ENCODE results near the gene KCNE1. TPM values are rescaled to one million over a fixed set of nuclear protein-coding genes. Genes with fewer than 3 reads are reported as not detected.
A peak's percentile ranks its signal among the peaks of the same experiment; 100 is the strongest.

Gene KCNE1
- total and polyA plus RNA-seq, 2 of the 13 experiments (the other 11 are each of a cell fraction or from before 2014, with no cell fraction given), result 0.35 TPM; not detected in 1

GRCh38 chr21:34545079-34545884 lies 33.3 kb upstream of the KCNE1 start (continued):
- TF ChIP-seq ZNF639 (CRISPR knock-in tag; conservative IDR thresholded peaks at IDR 0.05) (no peak), ZNF160 (CRISPR knock-in tag; IDR thresholded peaks at IDR 0.05) (no peak), POLR2G (IDR thresholded peaks at IDR 0.05; ENCODE audit: low read depth, low read length) (0 out of 2 replicates have a peak, but pooled peaks have one; percentile 21), SRF (IDR thresholded peaks at IDR 0.05; ENCODE audit: low read depth, low read length) (no peak), ZFP90 (CRISPR knock-in tag; IDR thresholded peaks at IDR 0.05; ENCODE audit: borderline replicate concordance) (no peak), PCBP1 (IDR thresholded peaks at IDR 0.05; ENCODE audit: borderline replicate concordance, low read depth, low read length) (no peak), HNRNPLL (IDR thresholded peaks at IDR 0.05; ENCODE audit: low read depth, low read length, poor library complexity, severe bottlenecking) (no peak), SNAI1 (CRISPR knock-in tag; IDR thresholded peaks at IDR 0.05; ENCODE audit: borderline replicate concordance) (no peak), ZFP37 (CRISPR knock-in tag; IDR thresholded peaks at IDR 0.05; ENCODE audit: borderline replicate concordance) (no peak), FOSL2 (CRISPR knock-in tag; IDR thresholded peaks at IDR 0.05) (peak; percentile 18; the same call in 1 of the 2 replicates)

DNA sequence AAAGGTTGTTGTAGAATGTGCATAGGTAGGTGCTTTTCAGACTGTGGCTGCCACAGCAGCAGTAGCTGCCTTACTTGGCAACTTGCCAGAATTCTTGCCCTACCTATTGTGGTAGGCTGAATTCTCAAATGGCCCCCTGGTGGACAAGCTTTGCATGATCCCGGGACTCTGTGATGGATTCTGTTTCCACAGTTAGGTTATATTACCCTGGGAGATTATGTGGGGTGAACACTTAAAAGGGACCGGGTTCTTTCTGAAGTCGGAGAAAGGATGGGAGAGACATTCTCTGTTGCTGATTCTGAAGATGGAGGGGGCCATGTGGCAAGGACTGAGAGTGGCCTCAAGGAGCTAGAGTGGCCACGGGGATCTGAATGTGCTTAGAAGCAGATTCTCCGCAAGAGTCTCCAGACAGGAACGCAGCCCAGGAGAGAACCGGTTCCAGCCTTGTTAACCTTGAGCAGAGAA lies 32.1 kb upstream of the KCNE1 start:
- H2AFZ ChIP-seq (ENCODE audit: low read length), result no peak overlapping the region
- H3K36me3 ChIP-seq (replicated peaks in 1 of 2; ENCODE audit: control insufficient read depth in 1 of 2, insufficient read depth in 2 of 2, low read length in 2 of 2), result no peaks in the 10 kb centered on the region
- peak; percentile 88 for FAIRE-seq
- H3K4me3 ChIP-seq (replicated peaks in 1 of 3; ENCODE audit: insufficient read depth in 1 of 3, low read depth in 2 of 3, low read length in 3 of 3), result peak overlapping the region in 1 of 3 experiments; percentile 11; a peak in 1 of 6 replicates
- peak; percentile 88 for DNase-seq (ENCODE audit: low spot score)
- intact Hi-C loops (cut with micrococcal nuclease; ENCODE audit: unreplicated experiment), result loop anchor here (1.0 kb wide), 2 partner anchors 17 to 34 kb away; no protein-coding TSS in a partner anchor
- no peak overlapping the region for H3K27ac ChIP-seq (ENCODE audit: extremely low read length, insufficient read depth, low read length)
- BruUV-seq (replicated peaks), result no TSS peak
- H4K20me1 ChIP-seq (ENCODE audit: insufficient read depth, low read length), result no peaks in the 10 kb centered on the region
- no peak overlapping the region for H3K9ac ChIP-seq (ENCODE audit: insufficient read depth, low read depth, low read length)
- H3K9me3 ChIP-seq (ENCODE audit: low read length), result no peaks in the 10 kb centered on the region
- H3K4me2 ChIP-seq (ENCODE audit: low read depth, low read length), result peak overlapping the region; percentile 91; the same call in 1 of the 2 replicates
- in situ Hi-C loops (cut with HindIII; ENCODE audit: extremely low pct_ligation_motif_present, low pct_unique_long_range_greater_than_20kb), result no loop called here
- ATAC-seq, result peak; percentile 83
- H3K4me1 ChIP-seq (ENCODE audit: insufficient read depth, low read length), result peaks cover 28% of the 10 kb centered on the region
- no peaks in the 10 kb centered on the region for H3K79me2 ChIP-seq (ENCODE audit: insufficient read depth, low read length)
- no peaks in the 10 kb centered on the region for H3K27me3 ChIP-seq (ENCODE audit: control insufficient read depth in 1 of 2, insufficient read depth in 2 of 2, low read length in 2 of 2)
- WGBS (ENCODE audit: low lambda C conversion rate), result 46% methylated on average over 7 of the region's 7 CpGs
- ChIA-PET POLR2A (interaction anchor here (1.0 to 5.9 kb wide), 3 partner anchors 20 to 42 kb away, joined by 3 to 120 read pairs (median 12); no protein-coding TSS in a partner anchor), CTCF (ENCODE audit: low intra/inter-chr PET ratio, low total read pairs) (interaction anchor here (0.9 to 2.4 kb wide), 4 partner anchors 32 to 60 kb away, joined by 3 to 29 read pairs (median 4); partner anchors contain the start of gene KCNE1)
- no peak for TF ChIP-seq JUNB (CRISPR knock-in tag; IDR thresholded peaks at IDR 0.05; ENCODE audit: borderline replicate concordance)
- TF ChIP-seq ARID2 (CRISPR knock-in tag; IDR thresholded peaks at IDR 0.05; ENCODE audit: borderline replicate concordance), result no peak
